Adrenal gland (tissue), 12 donors: ENCODE measurements around the gene FERD3L. TPM values are rescaled to one million over a fixed set of nuclear protein-coding genes. Genes with fewer than 3 reads are reported as not detected.

Experiments used
- DNase-seq, 7 donors: peaks; one replicate each; pipeline ENCODE4 v3.0.0-alpha.2; 2019 to 2020
- H3K27ac ChIP-seq, 5 donors: fragments of 200-600 bp; sonication (generic) in 4 of 5; 1 replicate in 3 of 5; 2 replicates in 2 of 5; pipeline versions ENCODE4 v1.5.1 to v1.8.0; 2016 to 2020; ENCODE audit warnings: mild to moderate bottlenecking in 1 of 5
- H3K27me3 ChIP-seq: fragments of 200-600 bp; 2 replicates; pipeline ENCODE4 v1.8.0; 2021
- H3K36me3 ChIP-seq, 2 donors: fragments of 200-600 bp; replicated peaks in 1 of 2; 1 replicate in 1 of 2; 2 replicates in 1 of 2; pipeline versions ENCODE4 v1.5.1 to v1.8.0; 2018 to 2022
- H3K4me1 ChIP-seq, 2 donors: fragments of 200-600 bp; replicated peaks in 1 of 2; 1 replicate in 1 of 2; 2 replicates in 1 of 2; pipeline versions ENCODE4 v1.5.1 to v1.8.0; 2018 to 2021
- H3K4me3 ChIP-seq, 4 donors: fragments of 200-600 bp; sonication (generic) in 3 of 4; one replicate each; pipeline ENCODE4 v1.5.1; 2016 to 2018
- H3K9me3 ChIP-seq, 3 donors: fragments of 200-600 bp; sonication (generic) in 1 of 3; replicated peaks in 1 of 3; 1 replicate in 2 of 3; 2 replicates in 1 of 3; pipeline versions ENCODE4 v1.5.1 to v1.8.0; 2016 to 2021
- POLR2A ChIP-seq, 2 donors: fragments of 450-650 bp; IDR thresholded peaks; one replicate each; pipeline ENCODE4 v1.6.1; 2017; ENCODE audit warnings: antibody characterized with exemption in 2 of 2, mild to moderate bottlenecking in 2 of 2, moderate library complexity in 1 of 2
- WGBS, 4 donors: extraction: QIAGEN DNeasy Blood & Tissue Kit in 2 of 4; methylation state at CpG; one replicate each; pipeline versions ENCODE4 v1.1.5 to v1.1.7; 2013 to 2017; 5-methylcytosine and 5-hydroxymethylcytosine counted together
- intact Hi-C, 2 donors: fragments of 100-400 bp; cut with DNase I; formaldehyde crosslinking; loops; one replicate each; pipeline versions ENCODE4 v1.14.1 to v1.15.0; 2022 to 2023
- polyA plus RNA-seq, 3 donors: library from polyadenylated mRNA; stranded (reverse); fragments of 200-250 nt in 2 of 3; fragments of 350-450 nt in 1 of 3; fragmentation: Illumina TruSeq in 1 of 3; extraction: RNeasy Lipid Tissue Mini Kit (QIAGEN cat#74804) in 1 of 3; gene quantifications; one replicate each; pipeline ENCODE4 v1.2.3, GENCODE V29; 2013 to 2014
- total RNA-seq, 9 donors: library from RNA; depleted of rRNA in 4 of 9; stranded (reverse); fragments of >200 nt in 4 of 9; fragments of 120-200 nt in 1 of 9; fragmentation: NEBNext Ultra II Directional in 1 of 9; extraction: Animal tissue kit (Norgen Biotek cat#: 25700) in 1 of 9; gene quantifications; one replicate each; pipeline versions ENCODE4 v1.1.0 to v1.2.4, GENCODE V29; 2013 to 2023
- TF ChIP-seq, protein P1 (sequence below), 6 experiments: fragments of 450-650 bp in 4 of 6; fragments of 200-600 bp in 2 of 6; sonication (generic) in 1 of 6; IDR thresholded peaks; 1 replicate in 5 of 6; 2 replicates in 1 of 6; pipeline versions ENCODE4 v1.5.1 to v1.8.0; 2016 to 2021; ENCODE audit warnings: antibody characterized with exemption in 6 of 6, mild to moderate bottlenecking in 2 of 6, moderate library complexity in 1 of 6
- donor health status: healthy with polysubstance abuse.
- donor health status: Bipolar disorder and iron deficiency.
- donor health status: DM: yes; HTN: yes; CAD: no.
- donor health status: DM: no; HTN: no; CAD: no.
- donor health status: DM: no; HTN: no; CAD: no.
- donor health status: DM: yes; HTN: yes; CAD: no.

FERD3L gene
- total and polyA plus RNA-seq, 12 donors, result not detected

DNA sequence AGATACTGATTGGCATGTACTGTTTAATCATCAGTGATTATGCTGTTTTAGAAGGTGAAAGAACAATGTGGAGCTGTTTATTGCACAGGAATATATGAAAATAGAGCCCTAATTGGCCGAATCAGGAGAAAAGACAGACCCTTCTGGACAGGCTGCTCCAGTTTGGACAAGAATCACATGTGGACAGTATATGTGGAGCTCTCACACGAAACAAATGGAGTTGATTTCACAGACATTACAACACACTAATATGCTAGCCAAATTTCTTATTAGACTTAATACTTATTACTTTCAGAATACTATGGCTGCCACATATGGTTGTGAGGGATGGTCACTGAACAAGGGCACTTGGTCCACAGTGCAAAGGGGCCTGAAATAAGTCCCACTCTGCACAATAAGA lies 43.3 kb downstream of the FERD3L start:
- no peak for TF ChIP-seq POLR2A (IDR thresholded peaks at IDR 0.05)
- TF ChIP-seq, protein P1, sequence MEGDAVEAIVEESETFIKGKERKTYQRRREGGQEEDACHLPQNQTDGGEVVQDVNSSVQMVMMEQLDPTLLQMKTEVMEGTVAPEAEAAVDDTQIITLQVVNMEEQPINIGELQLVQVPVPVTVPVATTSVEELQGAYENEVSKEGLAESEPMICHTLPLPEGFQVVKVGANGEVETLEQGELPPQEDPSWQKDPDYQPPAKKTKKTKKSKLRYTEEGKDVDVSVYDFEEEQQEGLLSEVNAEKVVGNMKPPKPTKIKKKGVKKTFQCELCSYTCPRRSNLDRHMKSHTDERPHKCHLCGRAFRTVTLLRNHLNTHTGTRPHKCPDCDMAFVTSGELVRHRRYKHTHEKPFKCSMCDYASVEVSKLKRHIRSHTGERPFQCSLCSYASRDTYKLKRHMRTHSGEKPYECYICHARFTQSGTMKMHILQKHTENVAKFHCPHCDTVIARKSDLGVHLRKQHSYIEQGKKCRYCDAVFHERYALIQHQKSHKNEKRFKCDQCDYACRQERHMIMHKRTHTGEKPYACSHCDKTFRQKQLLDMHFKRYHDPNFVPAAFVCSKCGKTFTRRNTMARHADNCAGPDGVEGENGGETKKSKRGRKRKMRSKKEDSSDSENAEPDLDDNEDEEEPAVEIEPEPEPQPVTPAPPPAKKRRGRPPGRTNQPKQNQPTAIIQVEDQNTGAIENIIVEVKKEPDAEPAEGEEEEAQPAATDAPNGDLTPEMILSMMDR (IDR thresholded peaks at IDR 0.05), result no peak
- Histone ChIP-seq H3K27ac (no peak overlapping the region), H3K27me3 (peaks cover 42% of the 10 kb centered on the region), H3K9me3 (no peaks in the 10 kb centered on the region), H3K4me3 (no peak overlapping the region), H3K4me1 (peaks cover 0 to 3% of the 10 kb centered on the region in 2 donors), H3K36me3 (no peaks in the 10 kb centered on the region)
- 70 to 88% (median 81%) methylated on average over 2 of the region's 2 CpGs for WGBS, 4 donors
- intact Hi-C loops, result no loop called here
- DNase-seq, result no peak

- Histone ChIP-seq H3K36me3 (no peaks in the 10 kb centered on the region), H3K27ac (no peak overlapping the region), H3K9me3 (no peaks in the 10 kb centered on the region), H3K4me3 (no peak overlapping the region), H3K4me1 (no peaks in the 10 kb centered on the region), H3K27me3 (peaks cover 38% of the 10 kb centered on the region)
- 84 to 96% (median 90%) methylated on average over 1 of the region's 1 CpG for WGBS, 4 donors
- TF ChIP-seq, protein P1 (IDR thresholded peaks at IDR 0.05), result no peak
- no peak for TF ChIP-seq POLR2A (IDR thresholded peaks at IDR 0.05)
- intact Hi-C loops, result no loop called here
- no peak for DNase-seq
These were observed 43.7 kb downstream of the FERD3L start for GRCh38 chr7:19101472-19101871.

GRCh38 chr7:19099924-19100323 lies 45.3 kb downstream of the FERD3L start:
- Histone ChIP-seq H3K9me3 (no peaks in the 10 kb centered on the region), H3K4me3 (no peak overlapping the region), H3K4me1 (no peaks in the 10 kb centered on the region), H3K27me3 (peaks cover 23% of the 10 kb centered on the region), H3K36me3 (no peaks in the 10 kb centered on the region), H3K27ac (no peak overlapping the region)
- 71 to 83% (median 80%) methylated on average over 2 of the region's 2 CpGs for WGBS, 4 donors
- intact Hi-C loops, result no loop called here
- no peak for TF ChIP-seq POLR2A (IDR thresholded peaks at IDR 0.05)
- TF ChIP-seq, protein P1 (IDR thresholded peaks at IDR 0.05), result no peak
- DNase-seq, result no peak

GRCh38 chr7:19099194-19099593 lies 46.0 kb downstream of the FERD3L start:
- Histone ChIP-seq H3K27ac (no peak overlapping the region), H3K4me3 (no peak overlapping the region), H3K36me3 (no peaks in the 10 kb centered on the region), H3K4me1 (no peaks in the 10 kb centered on the region), H3K27me3 (peaks cover 18% of the 10 kb centered on the region), H3K9me3 (no peaks in the 10 kb centered on the region)
- no peak for DNase-seq
- intact Hi-C loops, result no loop called here
- TF ChIP-seq POLR2A (IDR thresholded peaks at IDR 0.05), result no peak
- TF ChIP-seq, protein P1 (IDR thresholded peaks at IDR 0.05), result no peak
- 87 to 94% (median 92%) methylated on average over 3 of the region's 3 CpGs for WGBS, 4 donors
